Measurements from ENCODE around the gene JAK1.
A peak's percentile ranks its signal among the peaks of the same experiment; 100 is the strongest.
"Not testable (repeated sequence)": the region's sequence is repeated elsewhere in the genome, so short reads cannot be mapped to it uniquely, and the experiment has no call there.

Gene JAK1

DNA sequence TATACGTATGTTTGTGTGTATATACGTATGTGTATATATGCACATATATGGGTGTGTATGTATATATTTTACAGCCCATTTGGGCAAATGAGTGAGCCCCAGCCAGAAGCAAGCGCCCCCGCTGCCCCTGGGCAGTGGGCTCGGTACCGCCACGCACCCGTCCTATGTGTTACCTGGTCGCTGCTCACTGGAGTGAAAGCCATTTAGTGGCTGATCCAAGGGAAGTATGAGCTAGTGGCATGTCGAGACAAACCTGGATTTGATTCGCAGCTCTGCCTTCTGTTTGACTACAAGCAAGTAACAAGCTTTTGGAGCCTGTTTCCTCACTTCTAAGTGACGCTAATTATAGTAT is 35.8 kb upstream of the JAK1 start:
- Histone ChIP-seq H3K9me3 (ENCODE audit: insufficient read depth, low read length) (no peaks in the 10 kb centered on the region), H3K4me2 (ENCODE audit: low read length) (peak overlapping the region; percentile 100), H3K36me3 (replicated peaks; ENCODE audit: low read depth, low read length) (no peaks in the 10 kb centered on the region), H3K79me2 (ENCODE audit: low read length) (no peaks in the 10 kb centered on the region), H3K4me3 (ENCODE audit: low read length) (peak overlapping the region; percentile 82), H4K20me1 (ENCODE audit: insufficient read depth, low read length) (no peaks in the 10 kb centered on the region), H3K27ac (ENCODE audit: low read length) (no peak overlapping the region), H3K27me3 (ENCODE audit: low read depth, low read length) (peaks cover 24% of the 10 kb centered on the region), H3K4me1 (ENCODE audit: low read length) (peaks cover 24% of the 10 kb centered on the region; the same call in 1 of the 2 replicates), H2AFZ (ENCODE audit: low read depth, low read length) (peak overlapping the region; percentile 36; the same call in 1 of the 2 replicates), H3K9ac (ENCODE audit: low read length) (peak overlapping the region; percentile 54)
- TF ChIP-seq, protein P1, sequence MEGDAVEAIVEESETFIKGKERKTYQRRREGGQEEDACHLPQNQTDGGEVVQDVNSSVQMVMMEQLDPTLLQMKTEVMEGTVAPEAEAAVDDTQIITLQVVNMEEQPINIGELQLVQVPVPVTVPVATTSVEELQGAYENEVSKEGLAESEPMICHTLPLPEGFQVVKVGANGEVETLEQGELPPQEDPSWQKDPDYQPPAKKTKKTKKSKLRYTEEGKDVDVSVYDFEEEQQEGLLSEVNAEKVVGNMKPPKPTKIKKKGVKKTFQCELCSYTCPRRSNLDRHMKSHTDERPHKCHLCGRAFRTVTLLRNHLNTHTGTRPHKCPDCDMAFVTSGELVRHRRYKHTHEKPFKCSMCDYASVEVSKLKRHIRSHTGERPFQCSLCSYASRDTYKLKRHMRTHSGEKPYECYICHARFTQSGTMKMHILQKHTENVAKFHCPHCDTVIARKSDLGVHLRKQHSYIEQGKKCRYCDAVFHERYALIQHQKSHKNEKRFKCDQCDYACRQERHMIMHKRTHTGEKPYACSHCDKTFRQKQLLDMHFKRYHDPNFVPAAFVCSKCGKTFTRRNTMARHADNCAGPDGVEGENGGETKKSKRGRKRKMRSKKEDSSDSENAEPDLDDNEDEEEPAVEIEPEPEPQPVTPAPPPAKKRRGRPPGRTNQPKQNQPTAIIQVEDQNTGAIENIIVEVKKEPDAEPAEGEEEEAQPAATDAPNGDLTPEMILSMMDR (IDR thresholded peaks at IDR 0.05; ENCODE audit: low read depth, low read length): no peak
- TF ChIP-seq EZH2phosphoT487 (IDR thresholded peaks at IDR 0.05; ENCODE audit: low read depth): no peak

DNA sequence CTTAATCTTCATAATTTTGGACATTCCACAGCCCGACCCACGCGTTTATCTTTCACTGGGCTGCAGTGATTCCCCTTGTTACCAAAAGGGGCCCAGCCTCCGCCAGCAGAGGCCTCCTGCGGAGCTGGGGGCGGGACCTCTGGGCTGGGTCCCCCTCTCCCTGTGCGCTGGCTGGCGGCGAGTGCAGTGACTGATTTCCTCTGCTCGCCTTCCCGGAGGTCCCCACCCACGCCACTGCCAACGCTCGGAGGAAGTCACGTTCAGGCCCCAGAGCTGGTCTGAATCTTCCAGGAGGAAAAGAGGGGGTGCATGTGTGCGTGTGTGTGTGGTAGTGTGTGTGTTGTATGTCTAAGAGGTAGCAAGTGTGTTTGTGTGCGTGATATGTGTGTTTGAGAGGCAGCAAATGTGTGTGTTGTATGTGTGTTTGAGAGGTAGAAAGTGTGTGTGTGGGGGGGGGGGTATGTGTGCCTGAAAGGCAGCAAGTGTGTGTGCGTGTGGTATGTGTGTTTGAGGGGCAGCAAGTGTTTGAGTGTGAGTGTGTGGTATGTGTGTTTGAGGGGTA is 35.0 kb upstream of the JAK1 start:
- H3K9me3 ChIP-seq (ENCODE audit: insufficient read depth, low read length): no peaks in the 10 kb centered on the region
- peak overlapping the region; percentile 100 for H3K4me2 ChIP-seq (ENCODE audit: low read length)

DNA sequence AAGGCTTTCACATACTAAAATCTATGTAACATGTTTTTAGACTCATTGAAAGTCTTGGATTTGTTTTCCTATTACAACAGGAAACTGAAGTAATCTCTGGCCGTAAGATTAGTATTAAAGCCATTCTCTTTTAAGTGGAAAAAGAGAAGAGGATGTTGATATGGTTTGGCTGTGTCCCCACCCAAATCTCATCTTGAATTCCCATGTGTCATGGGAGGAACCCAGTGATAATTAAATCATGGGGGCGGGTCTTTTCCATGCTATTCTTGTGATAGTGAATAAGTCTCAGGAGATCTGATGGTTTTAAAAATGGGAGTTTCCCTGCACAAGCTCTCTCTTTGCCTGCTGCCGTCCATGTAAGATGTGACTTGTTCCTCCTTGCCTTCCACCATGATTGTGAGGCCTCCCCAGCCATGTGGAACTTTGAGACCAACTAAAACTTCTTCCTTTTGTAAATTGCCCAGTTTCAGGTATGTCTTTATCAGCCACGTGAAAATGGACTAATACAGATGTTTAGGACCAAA is 32.1 kb upstream of the JAK1 start:
- not testable (repeated sequence) for H3K9ac ChIP-seq (ENCODE audit: low read length); H3K27me3 ChIP-seq (ENCODE audit: low read depth, low read length); H4K20me1 ChIP-seq (ENCODE audit: insufficient read depth, low read length); H3K79me2 ChIP-seq (ENCODE audit: low read length); H3K27ac ChIP-seq (ENCODE audit: low read length); H3K9me3 ChIP-seq (ENCODE audit: insufficient read depth, low read length); H2AFZ ChIP-seq (ENCODE audit: low read depth, low read length); H3K36me3 ChIP-seq (replicated peaks; ENCODE audit: low read depth, low read length); H3K4me2 ChIP-seq (ENCODE audit: low read length); H3K4me3 ChIP-seq (ENCODE audit: low read length)
- H3K4me1 ChIP-seq (ENCODE audit: low read length): peaks cover 21% of the 10 kb centered on the region; the same call in 1 of the 2 replicates

More for the DNA sequence above, 35.0 kb upstream of the JAK1 start:
- Histone ChIP-seq H3K79me2 (ENCODE audit: low read length) (no peaks in the 10 kb centered on the region), H4K20me1 (ENCODE audit: insufficient read depth, low read length) (no peaks in the 10 kb centered on the region), H3K9ac (ENCODE audit: low read length) (peak overlapping the region; percentile 54), H3K4me1 (ENCODE audit: low read length) (peaks cover 24% of the 10 kb centered on the region; the same call in 1 of the 2 replicates), H2AFZ (ENCODE audit: low read depth, low read length) (peak overlapping the region; percentile 52), H3K4me3 (ENCODE audit: low read length) (peak overlapping the region; percentile 82), H3K27ac (ENCODE audit: low read length) (no peak overlapping the region), H3K27me3 (ENCODE audit: low read depth, low read length) (peaks cover 24% of the 10 kb centered on the region), H3K36me3 (replicated peaks; ENCODE audit: low read depth, low read length) (no peaks in the 10 kb centered on the region)
- TF ChIP-seq, protein P1 (IDR thresholded peaks at IDR 0.05; ENCODE audit: low read depth, low read length): no peak
- no peak for TF ChIP-seq EZH2phosphoT487 (IDR thresholded peaks at IDR 0.05; ENCODE audit: low read depth)

DNA sequence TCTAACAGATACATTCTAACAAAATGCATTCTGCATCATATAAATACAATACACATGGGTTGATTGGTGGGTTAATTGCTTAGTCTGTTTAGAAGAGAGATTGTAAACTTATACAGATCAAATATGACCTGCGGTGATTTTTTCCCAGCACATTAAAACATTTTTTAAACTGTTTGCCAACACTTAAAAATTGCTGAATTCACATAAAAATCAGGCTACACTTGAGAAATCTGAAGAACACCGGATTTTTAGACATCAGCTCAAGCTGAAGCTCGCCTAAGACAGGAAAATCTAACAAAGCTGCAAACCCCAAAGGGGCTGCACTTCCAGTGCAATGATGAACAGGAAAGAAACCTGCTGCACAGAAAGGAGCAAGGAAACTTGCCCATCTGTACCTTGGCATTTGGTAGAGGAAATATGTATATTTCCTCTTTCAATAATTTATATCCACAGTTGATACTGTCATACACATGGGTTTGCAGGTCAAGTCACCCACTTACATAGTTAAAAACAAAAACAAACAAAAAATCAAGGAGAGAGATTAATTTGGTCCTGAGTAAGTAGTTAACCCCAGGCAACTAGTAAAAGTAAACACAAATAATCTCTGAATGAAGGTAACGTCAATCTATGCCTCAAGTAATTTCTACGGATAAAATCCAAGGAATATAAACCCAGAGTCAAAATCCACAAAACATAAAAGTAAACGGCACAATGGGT is 30.4 kb upstream of the JAK1 start:
- H3K4me1 ChIP-seq (ENCODE audit: low read length): peaks cover 11% of the 10 kb centered on the region; the same call in 1 of the 2 replicates
- H3K9ac ChIP-seq (ENCODE audit: low read length): no peak overlapping the region
- TF ChIP-seq, protein P1 (IDR thresholded peaks at IDR 0.05; ENCODE audit: low read depth, low read length): no peak
- no peak for TF ChIP-seq EZH2phosphoT487 (IDR thresholded peaks at IDR 0.05; ENCODE audit: low read depth)
- no peaks in the 10 kb centered on the region for H3K27me3 ChIP-seq (ENCODE audit: low read depth, low read length)
- no peaks in the 10 kb centered on the region for H3K36me3 ChIP-seq (replicated peaks; ENCODE audit: low read depth, low read length)
- no peak overlapping the region for H3K4me3 ChIP-seq (ENCODE audit: low read length)
- no peaks in the 10 kb centered on the region for H3K9me3 ChIP-seq (ENCODE audit: insufficient read depth, low read length)
- H2AFZ ChIP-seq (ENCODE audit: low read depth, low read length): no peak overlapping the region
- H3K79me2 ChIP-seq (ENCODE audit: low read length): no peaks in the 10 kb centered on the region
- no peak overlapping the region for H3K27ac ChIP-seq (ENCODE audit: low read length)
- H4K20me1 ChIP-seq (ENCODE audit: insufficient read depth, low read length): no peaks in the 10 kb centered on the region
- H3K4me2 ChIP-seq (ENCODE audit: low read length): no peak overlapping the region

Measured in OCI-LY3 (cell line).